Measurements from ENCODE around the gene CPEB2.

The CPEB2 gene

DNA sequence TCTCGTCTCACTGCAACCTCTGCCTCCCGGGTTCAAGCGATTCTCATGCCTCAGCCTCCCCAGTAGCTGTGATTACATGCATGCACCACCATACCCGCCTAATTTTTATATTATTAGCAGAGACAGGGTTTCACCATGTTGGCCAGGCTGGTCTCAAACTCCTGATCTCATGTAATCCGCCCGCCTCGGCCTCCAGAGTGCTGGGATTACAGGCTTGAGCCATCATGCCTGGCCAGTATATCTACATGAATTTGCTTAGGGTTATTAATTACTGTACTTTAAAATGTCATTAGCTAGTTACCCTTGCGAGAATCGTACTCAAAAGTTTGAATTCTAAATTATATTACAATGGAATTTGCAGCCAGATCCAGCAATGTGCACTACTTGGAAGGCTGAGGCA, 8.9 kb downstream of the CPEB2 start:
- DNase-seq = no peak

DNA sequence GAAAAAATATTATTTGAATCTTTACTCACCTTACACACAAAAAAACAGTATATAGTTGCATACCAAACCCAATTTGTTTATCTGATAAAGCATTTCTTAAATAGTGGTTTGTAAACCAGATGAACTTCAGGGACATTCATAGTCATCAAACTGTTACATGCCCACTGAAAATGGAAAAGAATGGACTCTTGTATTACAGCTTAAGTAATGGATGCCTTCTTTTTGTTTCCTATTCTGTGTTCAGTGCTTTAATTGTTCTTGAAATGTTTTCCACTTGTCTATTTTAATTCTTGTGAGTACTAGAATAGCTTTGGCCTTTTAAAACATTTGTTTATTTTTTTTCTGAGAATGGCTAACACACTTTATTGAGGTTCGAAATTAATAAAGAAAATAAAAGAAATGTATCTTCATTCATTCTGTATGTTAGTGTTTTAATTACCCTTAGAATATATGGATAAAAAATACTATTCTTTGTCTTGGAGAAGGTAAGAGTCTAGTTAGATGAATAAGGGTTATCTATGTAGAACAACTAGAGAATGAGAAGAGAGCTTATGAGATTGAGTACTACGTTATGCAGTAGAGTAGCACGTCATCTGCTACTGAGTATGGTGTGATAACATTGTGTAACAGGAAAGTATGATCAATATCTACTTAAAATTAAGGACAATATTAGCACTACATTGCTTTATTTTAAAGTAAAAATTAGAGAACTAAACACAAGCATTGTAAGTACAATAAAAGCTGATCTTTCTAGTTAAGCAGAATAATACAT, 9.9 kb downstream of the CPEB2 start:
- no peak for DNase-seq

DNA sequence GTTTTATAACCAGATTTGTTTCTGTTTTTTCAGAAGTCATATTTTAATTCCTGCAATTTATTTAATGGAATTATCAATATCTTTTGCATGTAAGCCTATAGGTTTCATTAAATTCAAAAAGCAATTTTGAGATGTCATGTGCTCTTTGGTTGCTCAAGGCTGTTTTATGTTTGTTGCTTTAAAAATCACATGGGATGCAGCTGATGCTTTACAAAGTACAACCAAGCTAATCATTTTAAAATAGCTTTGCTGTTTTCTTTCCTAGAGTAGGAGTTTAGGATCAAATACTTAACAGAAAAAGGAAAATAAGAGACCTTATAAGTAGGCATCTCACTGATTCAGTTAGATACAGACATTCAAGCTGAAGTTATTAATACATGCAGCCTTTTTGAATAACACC, 11.3 kb downstream of the CPEB2 start:
- DNase-seq = peak; percentile 30 to 35

DNA sequence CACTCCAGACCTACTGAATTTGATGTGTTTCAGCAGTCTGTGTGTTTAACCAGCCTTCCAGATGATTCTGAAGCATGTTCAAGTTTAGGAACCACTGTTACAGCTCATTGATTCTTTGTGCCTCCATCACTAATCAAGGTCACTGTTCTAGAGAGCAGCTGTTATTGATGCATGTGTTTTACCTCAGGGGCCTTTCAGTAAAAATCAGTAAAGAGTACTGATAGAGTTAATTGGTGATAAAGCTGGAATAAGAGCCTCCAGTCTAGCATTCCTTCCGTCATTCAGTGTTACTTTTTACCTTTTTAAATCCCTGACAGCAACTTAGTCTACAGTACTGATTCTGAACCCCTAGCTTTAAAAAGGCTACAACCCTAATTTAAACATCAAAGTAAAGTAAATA, 12.9 kb downstream of the CPEB2 start:
- DNase-seq = no peak

DNA sequence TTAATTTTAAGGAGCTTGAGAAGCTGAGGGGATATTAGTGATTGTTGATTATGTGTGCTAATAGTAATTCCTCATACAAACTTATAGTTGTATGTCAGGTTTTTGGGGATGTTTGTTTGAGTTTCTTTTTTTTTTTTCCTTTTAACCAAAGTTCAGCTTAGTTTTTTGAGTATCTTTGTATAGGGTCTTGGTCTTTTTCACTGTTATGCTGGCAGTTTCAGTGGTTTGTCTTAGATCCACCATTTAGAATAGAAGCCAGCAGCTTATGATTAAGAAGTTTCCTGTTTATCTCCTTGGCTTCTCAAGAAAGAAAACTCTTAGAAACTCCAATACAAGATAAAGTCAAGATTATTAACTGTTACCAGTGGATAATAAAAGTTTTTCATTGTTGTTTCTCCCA, 16.1 kb downstream of the CPEB2 start:
- no peak for DNase-seq

DNA sequence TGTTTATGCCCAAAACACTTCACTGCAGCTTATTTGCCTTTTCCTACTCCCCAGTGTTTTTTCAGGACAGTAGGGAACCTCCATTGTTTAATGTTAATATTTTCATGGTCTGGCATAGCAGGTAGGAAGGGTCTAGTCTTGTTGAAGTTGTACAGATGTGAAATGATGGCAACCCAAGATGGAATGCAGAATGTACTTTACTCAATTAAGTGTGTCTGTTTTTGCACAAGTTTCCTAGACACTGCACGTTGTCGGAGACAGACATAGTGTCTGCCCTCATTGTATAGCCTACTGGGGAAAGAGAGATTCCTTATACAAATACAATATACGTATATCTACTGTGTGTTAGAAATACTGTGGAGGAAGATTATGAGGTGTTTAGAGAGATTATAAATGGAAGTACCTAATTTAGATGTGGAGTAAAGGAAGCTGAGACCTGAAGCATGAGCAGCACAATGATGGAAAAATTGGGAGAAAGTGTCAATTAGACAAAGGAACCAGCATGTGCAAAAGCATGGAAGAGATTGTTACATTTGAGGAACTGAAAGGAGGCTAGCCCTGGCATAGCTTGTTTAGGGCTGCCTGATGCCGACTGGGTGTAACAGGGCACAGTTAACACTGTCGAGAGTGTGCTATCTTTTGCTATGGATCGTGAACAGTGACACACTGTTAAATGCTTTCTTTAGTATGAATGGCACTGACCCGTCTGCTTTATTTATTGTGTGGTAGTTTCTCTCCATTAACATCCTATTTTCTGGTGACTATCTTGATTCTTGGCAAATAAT, 18.4 kb downstream of the CPEB2 start:
- DNase-seq = no peak

DNA sequence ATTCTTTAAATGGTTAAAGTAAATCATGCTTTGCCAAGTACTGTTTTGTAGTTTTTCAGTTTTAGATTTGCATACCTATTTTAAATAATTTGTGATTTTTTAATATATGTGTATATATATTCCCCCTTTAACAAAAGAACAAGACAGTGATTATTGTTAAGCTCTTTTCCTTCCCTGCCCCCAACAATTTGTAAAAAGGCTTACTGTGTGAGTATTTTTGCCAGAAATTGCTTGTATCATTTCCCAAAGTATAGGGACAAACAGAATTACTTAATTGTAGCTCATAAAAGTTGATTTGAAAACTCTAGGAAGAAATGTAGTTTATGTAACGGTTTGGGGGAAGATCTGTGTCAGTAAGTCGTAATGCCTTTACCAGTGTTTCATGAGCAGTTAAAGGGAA, 19.0 kb downstream of the CPEB2 start:
- no peak for DNase-seq

DNA sequence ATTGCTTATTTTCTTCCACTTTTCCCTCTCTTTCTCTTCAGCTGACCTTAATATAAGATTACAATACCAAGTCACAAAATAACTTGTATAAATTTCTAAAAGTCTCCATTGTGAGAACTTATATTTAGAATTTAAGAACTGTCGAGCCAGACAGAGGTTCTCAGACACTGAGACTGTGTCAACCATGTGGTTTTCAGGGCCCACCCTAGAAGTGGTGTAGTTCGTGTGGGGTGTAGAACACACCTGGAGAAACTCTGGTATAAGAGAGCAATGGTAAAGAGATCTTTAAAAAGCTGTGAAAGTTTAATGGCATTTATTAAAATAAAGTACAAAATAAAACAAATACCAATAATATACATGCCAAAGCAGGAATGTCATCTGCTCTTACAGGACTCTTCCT, 19.7 kb downstream of the CPEB2 start:
- no peak for DNase-seq

DNA sequence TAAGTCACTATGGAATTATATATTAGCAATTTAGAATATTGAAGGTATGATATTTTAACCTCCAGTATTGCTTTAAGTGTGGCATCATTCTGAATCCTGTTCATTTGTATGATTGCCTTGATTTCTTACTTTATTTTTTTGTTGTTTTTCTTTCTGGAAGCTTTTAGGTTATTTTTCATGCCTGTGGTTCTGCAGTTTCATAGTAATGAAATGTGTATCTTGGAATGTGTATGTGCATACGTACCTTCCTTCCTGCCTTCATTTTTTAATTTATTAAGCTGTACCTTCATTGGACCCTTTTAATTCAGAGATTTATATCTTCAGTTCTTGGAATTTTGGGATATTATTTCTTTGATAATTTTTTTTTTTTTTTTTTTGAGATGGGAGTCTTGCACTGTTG, 22.1 kb downstream of the CPEB2 start:
- no peak for DNase-seq

DNA sequence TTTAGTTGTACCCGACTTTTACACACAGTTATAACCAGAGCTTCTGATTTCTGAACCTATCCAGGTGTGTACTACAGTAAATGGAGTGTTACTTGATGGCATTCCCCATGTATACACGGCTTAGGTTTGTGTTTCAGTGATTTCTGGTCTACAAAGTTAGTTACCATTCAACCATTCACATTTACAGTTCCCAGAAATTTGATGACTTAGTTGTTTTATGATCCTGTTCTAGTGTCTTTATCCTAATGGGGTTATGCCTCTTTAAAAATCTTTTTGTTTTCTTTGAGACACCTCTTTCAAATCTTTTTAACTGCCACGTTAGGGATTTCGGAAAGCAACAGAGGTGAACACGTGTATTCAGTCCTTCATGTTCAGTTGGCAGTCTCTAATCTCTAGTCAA, 23.4 kb downstream of the CPEB2 start:
- DNase-seq = no peak

DNA sequence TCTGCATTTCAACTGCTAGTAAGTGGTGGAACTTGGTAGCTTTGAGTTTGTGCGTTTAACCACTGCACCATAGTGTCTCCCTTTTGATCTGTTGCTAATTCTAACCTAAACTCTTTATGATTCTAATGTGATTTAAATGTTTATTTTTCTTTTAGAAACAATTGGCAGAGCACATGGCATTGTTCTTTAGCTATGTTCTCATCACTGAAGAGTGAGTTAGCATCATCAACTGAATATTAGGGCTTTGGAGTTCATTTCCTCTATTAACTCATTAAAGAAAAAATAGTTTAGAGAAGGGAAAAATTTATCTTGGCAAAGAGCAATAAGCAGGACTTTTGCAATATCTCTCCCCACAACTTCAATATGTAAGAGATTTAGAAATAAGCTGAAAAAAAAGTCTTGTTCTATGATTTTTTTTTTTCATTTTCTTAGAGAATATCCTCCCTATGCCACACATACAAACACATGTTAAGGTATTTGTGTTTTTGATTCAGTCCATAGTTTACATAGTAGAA, 25.7 kb downstream of the CPEB2 start:
- no peak for DNase-seq

DNA sequence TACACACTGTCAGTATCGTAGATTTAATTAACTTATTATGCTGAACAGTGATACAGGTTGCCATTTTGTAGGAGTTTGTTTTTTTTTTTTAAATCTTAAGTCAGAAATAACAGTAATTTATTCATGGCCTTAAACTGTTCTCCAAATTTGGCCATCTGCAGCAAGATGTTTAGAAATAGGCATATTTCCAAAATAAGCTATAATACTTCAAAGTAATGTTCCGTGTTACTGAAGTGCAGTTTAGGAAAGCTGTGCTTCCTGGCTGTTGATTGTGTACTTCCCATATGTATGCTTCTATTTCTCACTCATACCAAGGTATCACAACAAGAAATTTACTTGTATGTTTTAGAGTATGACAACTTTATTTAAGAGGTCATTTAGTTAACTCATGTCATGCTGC, 28.9 kb downstream of the CPEB2 start:
- DNase-seq = no peak

DNA sequence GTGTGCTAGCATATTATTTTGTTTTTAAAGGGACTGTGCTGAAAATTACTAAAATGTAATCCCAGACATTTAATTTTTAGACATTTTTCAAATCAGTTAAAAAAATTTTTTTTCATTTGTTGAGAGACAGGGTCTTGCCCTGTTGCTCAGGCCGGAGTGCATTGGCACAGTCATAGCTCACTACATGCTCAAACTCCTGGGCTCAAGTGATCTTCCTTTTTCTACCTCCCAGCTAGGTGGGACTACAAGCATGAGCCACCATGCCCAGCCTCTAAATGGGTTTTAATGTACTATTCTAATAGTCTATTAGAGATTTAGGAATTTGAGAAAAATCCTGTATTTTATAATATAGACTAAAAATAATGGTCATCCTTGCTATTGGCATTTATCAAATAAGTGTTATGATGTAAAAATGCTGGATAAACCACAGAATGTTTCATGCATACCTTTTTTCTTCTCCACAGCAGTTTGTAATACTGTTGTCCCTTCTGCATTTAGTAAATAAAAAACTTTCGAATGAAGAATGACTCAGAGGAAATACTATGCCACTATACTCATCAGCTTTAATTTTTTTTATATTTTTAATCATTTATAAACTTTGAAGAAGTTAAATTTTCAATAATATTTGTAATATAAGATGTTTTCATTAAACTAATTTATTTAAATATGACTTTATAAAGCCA, 29.9 kb downstream of the CPEB2 start:
- DNase-seq = no peak

DNA sequence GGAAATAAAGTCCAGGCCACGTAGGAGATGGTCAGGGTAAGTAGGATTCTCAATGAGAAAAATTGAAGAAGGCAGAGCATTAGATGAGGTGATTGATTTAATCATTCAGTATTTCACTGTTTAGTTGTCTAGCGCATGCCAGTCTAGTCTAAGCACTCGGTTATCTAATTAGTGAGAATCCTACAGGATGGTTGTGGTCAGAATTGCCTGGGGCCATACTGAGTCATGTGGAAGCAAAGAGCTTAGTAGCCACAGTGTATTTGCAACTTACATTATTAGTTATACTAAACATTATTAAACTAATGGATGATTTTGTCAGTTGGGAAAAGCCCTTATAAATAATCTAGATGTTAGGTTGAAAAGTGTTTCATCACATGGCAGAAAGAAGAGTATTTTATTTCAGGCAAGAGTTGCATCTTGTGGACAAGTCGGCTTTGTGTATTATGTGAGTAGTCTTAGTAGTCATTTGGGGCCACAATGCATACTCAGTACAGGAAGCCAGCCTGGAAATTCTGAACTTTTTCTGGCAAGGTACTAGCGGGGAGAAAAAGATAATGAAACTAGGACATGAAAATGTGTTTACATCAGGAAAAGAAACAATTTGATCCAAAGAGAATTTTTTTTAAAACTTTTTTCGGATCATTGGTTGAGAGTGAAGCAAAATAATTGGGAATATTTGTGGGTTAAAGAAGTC, 31.9 kb downstream of the CPEB2 start:
- DNase-seq = no peak

DNA sequence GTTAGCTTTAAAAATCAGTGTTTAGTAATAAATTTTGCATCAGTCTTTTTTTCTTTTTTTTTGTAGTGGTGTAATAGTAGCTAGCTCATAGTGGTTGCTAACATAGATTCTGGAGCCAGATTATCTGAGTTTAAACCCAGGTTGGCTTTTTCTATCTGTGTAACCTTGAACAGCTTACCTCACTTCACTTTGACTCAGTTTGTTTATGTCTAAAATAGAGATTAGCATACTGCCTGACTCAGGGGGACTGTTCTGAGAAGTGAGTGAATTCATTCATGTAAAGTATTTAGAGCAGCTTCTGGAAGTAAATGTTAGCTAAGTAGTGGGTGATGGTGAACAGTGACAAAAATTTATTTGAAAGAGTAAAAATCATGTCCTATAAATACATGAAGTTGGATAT, 32.9 kb downstream of the CPEB2 start:
- DNase-seq = no peak

DNA sequence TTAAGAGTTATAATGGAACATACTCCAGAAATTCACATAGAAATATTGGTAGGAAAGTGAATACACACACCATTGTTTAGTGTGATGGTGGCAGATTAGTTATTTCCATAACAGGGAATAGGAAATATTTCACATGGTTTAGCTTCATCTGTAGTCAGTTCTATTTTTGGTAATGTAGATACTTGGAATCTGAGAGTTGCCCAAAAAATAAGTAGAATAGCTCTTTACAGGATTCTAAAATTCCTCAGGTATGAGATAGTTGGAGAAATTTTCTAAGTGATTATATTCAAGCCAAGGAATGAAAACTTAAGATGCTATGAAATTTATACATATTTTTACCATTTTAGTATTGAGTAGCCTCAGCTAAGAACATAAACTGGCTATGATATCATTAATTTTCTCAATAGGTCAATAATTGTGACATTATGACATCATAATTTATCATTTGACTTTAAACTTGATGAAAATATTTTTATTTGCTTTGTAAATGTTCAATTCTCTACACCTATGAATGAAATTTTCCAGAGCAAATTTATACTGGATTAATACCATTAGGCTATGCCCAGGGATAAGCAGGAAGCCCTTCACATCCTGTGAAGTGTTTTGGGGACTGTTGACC, 35.8 kb downstream of the CPEB2 start:
- DNase-seq = no peak

DNA sequence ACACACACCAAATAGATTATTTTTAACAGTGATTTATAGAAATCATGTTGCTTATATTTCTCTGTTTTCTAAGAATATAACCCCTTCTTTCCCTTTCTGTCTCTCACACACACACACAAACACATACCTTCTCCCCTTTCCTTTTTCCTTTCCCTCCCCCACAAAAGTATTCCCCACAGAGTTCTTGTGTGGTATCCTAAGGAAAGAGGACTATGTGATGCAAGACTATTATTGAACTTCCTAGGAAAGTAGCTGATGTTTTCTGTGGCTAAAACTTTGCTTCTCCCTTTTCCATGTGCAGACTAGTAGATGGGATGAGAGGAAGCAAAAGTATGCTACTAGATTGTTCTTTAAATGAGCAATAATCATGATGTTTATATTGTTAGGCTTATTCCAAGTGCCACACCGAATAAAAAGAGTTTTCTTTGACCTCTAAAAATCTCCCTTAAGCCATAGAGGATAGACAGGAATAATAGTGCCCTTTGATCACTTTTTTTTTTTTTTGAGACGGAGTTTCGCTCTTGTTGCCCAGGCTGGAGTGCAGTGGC, 38.7 kb downstream of the CPEB2 start:
- no peak for DNase-seq

DNA sequence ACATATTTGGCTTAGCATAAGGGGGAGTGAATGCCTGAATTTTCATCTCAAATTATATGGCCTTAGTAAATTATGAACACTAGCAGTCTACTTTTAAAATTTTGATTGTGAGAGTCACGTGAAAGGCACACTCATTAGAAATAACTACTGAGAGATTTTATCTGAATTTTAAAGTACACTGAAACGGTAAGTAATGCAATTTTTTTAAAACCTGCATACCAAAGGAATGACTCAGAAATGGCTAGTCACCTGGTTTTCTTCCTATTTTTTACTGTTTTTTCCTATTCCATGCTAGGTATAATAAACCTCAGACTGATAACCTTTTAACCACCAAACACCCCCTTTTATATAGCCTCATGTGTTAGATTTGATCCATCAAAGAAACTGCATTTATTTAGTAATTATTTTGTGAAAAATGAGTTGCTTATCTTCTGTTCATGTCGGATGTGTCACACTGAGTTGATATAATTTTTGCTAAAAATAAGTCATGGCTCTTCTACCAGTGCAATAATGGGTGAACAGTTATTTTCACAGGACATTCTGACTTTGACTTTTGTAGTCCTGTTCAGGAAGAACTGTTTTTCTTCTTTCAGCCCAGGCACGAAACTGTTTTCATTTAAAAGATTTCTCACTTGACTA, 40.4 kb downstream of the CPEB2 start:
- DNase-seq = no peak

DNA sequence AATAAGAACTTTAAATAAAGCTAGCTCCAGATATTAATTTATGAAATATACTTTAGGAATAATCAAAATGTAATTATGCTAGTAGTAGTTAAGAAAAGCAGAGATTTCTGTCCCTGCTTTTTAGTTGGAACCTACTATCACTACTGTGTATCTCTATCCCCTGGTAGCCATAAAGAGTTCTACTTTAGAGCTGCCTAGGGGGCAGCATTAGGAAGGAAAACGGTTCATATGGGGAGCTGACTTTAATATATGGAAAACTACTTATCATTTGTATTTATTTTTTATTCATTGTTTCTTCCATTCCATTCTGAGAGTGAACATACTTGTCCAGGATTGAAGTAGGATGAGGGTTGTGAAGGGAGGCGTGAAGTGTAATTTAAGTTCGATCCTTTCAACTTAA, 40.9 kb downstream of the CPEB2 start:
- DNase-seq = no peak

DNA sequence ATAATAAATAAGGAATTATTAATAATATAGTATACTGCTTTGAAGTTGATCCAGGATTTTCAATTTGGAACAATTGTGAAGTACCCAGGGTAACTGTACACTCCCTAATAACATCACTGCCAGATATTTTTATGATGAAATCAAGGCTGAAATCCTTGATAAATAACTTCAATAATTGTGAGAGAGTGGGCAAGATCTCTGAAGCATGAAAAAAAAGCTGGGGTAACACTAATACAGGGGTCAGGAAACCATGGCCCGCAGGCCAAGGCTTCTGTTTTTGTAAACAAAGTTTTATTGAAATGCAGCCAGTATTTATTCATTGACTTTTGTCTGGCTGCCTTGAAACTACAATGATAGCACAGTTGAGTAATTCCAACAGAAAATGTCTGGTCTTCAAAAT, 41.6 kb downstream of the CPEB2 start:
- no peak for DNase-seq

DNA sequence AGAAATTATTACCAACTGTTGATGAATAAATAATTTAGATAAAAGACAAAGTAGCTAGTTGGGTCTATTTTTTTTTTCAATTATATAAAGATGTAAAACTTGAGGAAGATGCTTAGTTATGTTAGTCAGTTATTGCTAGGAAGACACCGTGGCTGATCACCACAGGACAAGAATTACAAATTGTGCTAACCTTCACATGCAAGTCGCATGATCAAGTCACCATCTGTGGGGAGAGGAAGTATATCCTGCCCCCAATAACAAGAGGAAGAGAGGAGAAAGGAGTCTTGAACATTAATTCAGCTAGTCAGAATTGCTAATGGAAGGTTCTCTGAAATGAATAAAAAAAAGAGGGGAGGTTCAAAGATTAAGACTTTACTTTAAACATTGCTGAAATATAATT, 52.3 kb downstream of the CPEB2 start:
- peak; percentile 30 to 57 for DNase-seq

DNA sequence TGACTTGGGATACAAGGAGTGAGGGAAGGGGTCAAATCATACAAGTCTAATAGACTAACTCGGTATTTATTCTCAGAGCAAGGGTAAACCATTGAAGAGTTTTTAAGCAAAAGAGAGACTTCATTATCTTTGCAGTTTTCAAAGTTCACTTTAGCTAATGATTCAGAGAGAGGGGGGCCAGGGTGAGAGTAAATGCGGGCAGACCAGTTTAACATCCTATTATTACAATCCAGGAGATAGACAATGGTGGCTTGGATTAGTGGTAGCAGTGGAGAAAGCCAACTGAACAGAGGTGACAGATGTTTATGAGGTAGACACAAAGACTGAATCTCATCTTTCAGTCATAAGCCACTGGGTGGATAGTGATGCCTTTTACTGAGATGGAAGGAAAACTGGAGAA, 57.9 kb downstream of the CPEB2 start:
- DNase-seq = no peak
